ENCODE measurements around the gene TPGS1.
"Not testable (repeated sequence)": the region's sequence is repeated elsewhere in the genome, so short reads cannot be mapped to it uniquely, and the experiment has no call there.

TPGS1 gene

DNA sequence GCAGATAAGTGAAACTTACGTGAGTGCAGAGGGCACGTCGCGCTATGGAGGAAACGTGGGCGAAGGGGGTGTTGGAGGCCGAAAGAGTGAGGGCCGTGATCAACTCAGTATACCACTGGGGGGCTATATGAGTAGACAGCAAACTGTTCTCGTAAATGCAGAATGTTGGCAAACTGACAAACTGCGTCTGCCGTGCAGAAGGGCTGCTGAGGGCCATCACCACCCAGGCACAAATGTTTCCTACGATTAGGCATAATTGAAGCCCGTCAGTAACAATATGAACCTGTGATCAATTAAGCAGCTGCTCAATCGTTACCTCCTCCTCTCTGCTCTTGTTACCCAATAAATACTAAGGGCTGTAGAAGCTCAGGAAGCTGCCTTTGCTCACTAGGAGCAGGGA is 28.3 kb upstream of the TPGS1 start:
- TF ChIP-seq, protein P1, sequence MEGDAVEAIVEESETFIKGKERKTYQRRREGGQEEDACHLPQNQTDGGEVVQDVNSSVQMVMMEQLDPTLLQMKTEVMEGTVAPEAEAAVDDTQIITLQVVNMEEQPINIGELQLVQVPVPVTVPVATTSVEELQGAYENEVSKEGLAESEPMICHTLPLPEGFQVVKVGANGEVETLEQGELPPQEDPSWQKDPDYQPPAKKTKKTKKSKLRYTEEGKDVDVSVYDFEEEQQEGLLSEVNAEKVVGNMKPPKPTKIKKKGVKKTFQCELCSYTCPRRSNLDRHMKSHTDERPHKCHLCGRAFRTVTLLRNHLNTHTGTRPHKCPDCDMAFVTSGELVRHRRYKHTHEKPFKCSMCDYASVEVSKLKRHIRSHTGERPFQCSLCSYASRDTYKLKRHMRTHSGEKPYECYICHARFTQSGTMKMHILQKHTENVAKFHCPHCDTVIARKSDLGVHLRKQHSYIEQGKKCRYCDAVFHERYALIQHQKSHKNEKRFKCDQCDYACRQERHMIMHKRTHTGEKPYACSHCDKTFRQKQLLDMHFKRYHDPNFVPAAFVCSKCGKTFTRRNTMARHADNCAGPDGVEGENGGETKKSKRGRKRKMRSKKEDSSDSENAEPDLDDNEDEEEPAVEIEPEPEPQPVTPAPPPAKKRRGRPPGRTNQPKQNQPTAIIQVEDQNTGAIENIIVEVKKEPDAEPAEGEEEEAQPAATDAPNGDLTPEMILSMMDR (IDR thresholded peaks at IDR 0.05; ENCODE audit: low read depth, low read length): no peak
- in situ Hi-C loops (cut with HindIII; ENCODE audit: low sequenced_read_pairs): no loop called here
- DNase-seq (ENCODE audit: low read depth, low spot score): no peak

DNA sequence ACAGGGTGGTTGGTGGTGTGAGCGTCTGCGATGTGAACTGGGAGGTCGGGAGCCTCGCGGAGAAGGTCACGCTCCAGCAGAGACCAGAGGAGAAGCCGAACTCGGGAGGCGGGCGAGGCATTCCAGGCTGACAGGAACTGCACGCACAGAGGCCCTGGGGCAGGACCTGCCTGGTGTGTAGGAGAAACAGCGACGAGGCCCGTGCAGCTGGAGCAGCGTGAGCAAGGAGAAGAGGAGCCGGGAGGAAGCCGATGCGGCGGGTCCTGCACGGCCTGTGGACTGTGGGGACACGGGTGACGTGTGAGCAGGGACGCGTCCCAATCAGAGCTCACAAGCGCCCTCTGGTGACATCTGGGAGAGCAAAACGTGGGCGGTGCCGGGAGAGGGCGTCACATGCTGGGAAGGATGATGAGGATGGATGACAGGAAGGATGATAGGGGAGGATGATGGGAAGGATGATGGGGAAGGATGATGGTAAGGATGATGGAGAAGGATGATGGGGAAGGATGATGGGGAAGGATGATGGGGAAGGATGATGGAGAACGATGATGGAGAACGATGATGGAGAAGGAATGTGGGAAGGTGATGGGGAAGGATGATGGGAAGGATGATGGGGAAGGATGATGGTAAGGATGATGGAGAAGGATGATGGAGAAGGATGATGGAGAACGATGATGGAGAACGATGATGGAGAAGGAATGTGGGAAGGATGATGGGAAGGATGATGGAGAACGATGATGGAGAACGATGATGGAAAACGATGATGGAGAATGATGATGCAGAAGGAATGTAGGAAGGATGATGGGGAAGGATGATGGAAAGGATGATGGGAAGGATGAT is 27.1 kb upstream of the TPGS1 start:
- H3K4me3 ChIP-seq (ENCODE audit: low read depth, low read length): no peak overlapping the region
- peak; percentile 12 for DNase-seq (ENCODE audit: low read depth, low spot score)
- TF ChIP-seq, protein P1 (IDR thresholded peaks at IDR 0.05; ENCODE audit: low read depth, low read length): peak; percentile 39
- in situ Hi-C loops (cut with HindIII; ENCODE audit: low sequenced_read_pairs): no loop called here

More for the DNA sequence above, 28.3 kb upstream of the TPGS1 start:
- H3K4me3 ChIP-seq (ENCODE audit: low read depth, low read length): no peak overlapping the region

DNA sequence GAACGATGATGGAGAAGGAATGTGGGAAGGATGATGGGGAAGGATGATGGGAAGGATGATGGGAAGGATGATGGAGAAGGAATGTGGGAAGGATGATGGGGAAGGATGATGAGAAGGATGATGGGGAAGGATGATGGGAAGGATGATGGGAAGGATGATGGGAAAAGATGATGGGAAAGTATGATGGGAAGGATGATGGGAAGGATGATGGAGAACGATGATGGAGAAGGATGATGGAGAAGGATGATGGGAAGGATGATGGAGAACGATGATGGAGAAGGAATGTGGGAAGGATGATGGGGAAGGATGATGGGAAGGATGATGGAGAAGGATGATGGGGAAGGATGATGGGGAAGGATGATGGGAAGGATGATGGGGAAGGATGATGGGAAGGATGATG is 26.2 kb upstream of the TPGS1 start:
- in situ Hi-C loops (cut with HindIII; ENCODE audit: low sequenced_read_pairs); H3K4me3 ChIP-seq (ENCODE audit: low read depth, low read length); DNase-seq (ENCODE audit: low read depth, low spot score): not testable (repeated sequence)

DNA sequence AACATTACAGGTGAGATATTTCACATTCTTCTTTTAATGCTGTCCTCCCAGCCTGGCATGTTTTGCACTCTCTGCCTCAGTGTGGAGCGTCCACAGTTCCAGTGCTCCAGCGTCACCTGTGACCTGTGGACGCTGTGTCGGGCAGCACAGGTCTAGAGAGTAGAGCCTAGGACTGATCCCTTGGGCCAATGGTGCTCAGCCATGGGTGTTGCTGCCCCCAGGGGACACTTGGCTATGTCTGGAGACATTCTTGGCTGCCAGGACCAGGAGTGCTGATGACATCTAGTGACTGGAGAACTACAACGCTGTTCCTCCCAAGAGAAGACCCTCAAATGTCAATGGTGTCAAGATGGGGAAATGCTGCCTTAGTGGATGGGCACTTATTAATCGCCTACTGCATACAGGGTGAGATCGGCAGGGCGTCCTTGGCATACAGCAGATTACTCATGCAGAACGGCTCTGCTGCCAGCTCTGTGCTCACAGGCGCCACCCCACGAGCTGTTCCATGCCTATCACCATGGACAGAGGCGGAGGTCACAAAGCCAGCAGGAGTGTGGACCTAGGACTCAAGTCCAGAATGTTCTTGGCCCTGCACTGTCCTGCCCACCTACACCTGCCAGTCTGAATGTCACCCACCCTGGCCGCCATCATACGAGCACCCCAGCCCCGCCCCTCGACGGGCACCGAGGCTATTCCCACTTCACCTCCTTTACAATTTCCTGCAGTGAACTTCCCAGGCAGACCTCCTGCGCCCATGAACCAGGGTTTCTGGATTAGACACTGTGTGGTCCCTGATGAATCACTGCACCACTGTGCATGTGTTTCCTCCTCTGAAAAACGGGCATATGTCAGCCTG is 24.9 kb upstream of the TPGS1 start:
- no peak for DNase-seq (ENCODE audit: low read depth, low spot score)
- no peak overlapping the region for H3K4me3 ChIP-seq (ENCODE audit: low read depth, low read length)
- TF ChIP-seq, protein P1 (IDR thresholded peaks at IDR 0.05; ENCODE audit: low read depth, low read length): no peak
- in situ Hi-C loops (cut with HindIII; ENCODE audit: low sequenced_read_pairs): no loop called here

DNA sequence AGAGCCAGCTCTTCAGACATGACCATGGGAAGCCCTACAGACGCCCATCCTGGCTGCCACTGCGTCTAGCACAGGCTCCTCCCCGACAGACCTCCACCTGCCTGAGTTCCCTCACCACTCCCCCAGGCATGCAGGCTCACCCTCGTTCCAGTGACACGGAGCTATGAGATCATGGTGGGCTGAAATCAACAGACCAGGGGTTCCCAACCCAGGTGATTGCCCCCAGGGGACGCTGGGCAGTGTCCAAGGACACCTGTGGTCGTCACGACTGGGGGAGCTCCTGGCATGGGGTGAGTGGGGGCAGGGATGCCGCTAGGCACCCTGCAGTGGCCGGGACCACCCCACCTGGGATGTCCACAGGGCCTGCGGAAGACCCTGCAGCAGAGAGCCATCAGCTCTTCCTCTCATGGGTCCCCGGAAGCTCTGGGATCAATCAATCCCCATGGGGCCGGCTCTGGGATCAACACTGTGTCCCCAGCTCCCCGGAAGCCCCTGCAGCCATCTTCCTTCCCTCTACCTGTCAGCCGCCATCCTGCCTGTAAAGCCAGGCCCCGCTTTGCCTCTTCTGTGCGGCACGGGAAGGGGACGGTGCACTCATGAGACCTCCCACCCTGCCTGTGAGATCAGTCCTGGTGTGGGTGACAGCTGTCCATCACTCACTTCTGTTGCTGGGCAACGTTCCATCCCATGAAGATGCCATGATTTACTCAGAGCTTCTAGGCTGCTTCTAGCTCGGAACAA is 23.8 kb upstream of the TPGS1 start:
- TF ChIP-seq, protein P1 (IDR thresholded peaks at IDR 0.05; ENCODE audit: low read depth, low read length): no peak
- in situ Hi-C loops (cut with HindIII; ENCODE audit: low sequenced_read_pairs): no loop called here
- no peak overlapping the region for H3K4me3 ChIP-seq (ENCODE audit: low read depth, low read length)
- no peak for DNase-seq (ENCODE audit: low read depth, low spot score)

DNA sequence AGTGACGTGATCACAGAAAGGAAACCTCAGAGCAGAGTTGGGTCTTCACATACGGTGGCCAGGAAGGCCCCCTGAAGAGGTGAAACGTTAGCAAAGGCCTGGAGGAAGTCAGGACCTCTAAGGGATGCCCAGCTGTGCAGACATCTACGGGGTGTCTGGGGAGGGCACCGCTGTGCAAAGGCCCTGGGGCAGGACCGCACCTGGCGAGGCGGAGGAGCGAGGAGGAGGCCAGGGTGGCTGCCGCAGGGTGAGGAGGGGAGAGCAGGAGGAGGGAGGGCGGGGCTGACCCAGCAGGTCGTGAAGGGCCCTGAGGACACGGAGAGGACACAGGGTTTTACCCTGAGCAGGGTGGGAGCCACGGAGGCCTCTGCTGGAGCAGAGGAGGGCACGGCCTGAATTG is 22.8 kb upstream of the TPGS1 start:
- in situ Hi-C loops (cut with HindIII; ENCODE audit: low sequenced_read_pairs): no loop called here
- TF ChIP-seq, protein P1 (IDR thresholded peaks at IDR 0.05; ENCODE audit: low read depth, low read length): no peak
- no peak overlapping the region for H3K4me3 ChIP-seq (ENCODE audit: low read depth, low read length)
- DNase-seq (ENCODE audit: low read depth, low spot score): no peak
